Upper lobe of left lung (tissue), 6 donors: ENCODE results near the gene SYT7. TPM values are rescaled to one million over a fixed set of nuclear protein-coding genes. Genes with fewer than 3 reads are reported as not detected.

Experiments
- ATAC-seq, 2 donors: fragments of 200-7000 bp; cut with Tn5 transposase; one replicate each; pipeline ENCODE4 v1.9.1; 2022; ENCODE audit warnings: mild to moderate bottlenecking in 2 of 2, moderate library complexity in 2 of 2; ENCODE audit not compliant: low FRiP score in 2 of 2
- DNase-seq, 2 donors: peaks; one replicate each; pipeline ENCODE4 v3.0.0-alpha.2; 2019 to 2020
- H3K27ac ChIP-seq, 4 donors: fragments of 200-600 bp; sonication (generic); one replicate each; pipeline ENCODE4 v1.5.1; 2016 to 2019
- H3K27me3 ChIP-seq, 4 donors: fragments of 200-600 bp; sonication (generic); one replicate each; pipeline ENCODE4 v1.5.1; 2017 to 2019
- H3K36me3 ChIP-seq, 4 donors: fragments of 200-600 bp; sonication (generic); one replicate each; pipeline ENCODE4 v1.5.1; 2016 to 2019
- H3K4me1 ChIP-seq, 4 donors: fragments of 200-600 bp; sonication (generic); one replicate each; pipeline ENCODE4 v1.5.1; 2018 to 2019
- H3K4me3 ChIP-seq, 4 donors: fragments of 200-600 bp; sonication (generic); one replicate each; pipeline ENCODE4 v1.5.1; 2017 to 2019; ENCODE audit warnings: mild to moderate bottlenecking in 2 of 4, moderate library complexity in 1 of 4
- H3K9me3 ChIP-seq, 4 donors: fragments of 200-600 bp; sonication (generic); one replicate each; pipeline ENCODE4 v1.5.1; 2018 to 2019
- CTCF ChIP-seq, 6 experiments: fragments of 450-650 bp in 4 of 6; fragments of 200-600 bp in 2 of 6; sonication (generic) in 2 of 6; IDR thresholded peaks; one replicate each; pipeline ENCODE4 v1.5.1; 2016 to 2019; ENCODE audit warnings: antibody characterized with exemption in 6 of 6
- EP300 ChIP-seq, 4 donors: sonication (generic); formaldehyde crosslinking; IDR thresholded peaks; one replicate each; pipeline ENCODE4 v1.5.1; 2017; ENCODE audit warnings: antibody characterized with exemption in 4 of 4, control low read depth in 2 of 4
- POLR2A ChIP-seq, 4 donors: fragments of 450-650 bp; IDR thresholded peaks; one replicate each; pipeline ENCODE4 v1.5.1; 2016 to 2017; ENCODE audit warnings: antibody characterized with exemption in 4 of 4, mild to moderate bottlenecking in 2 of 4
- POLR2AphosphoS5 ChIP-seq, 2 donors: sonication (generic); formaldehyde crosslinking; IDR thresholded peaks; one replicate each; pipeline ENCODE4 v1.5.1; 2017; ENCODE audit warnings: antibody characterized with exemption in 2 of 2
- WGBS, 2 donors: methylation state at CpG; one replicate each; pipeline ENCODE4 v1.1.5; 2017 to 2018; 5-methylcytosine and 5-hydroxymethylcytosine counted together
- total RNA-seq, 6 donors: library from RNA; depleted of rRNA in 4 of 6; stranded (reverse); fragments of >200 nt in 4 of 6; gene quantifications; one replicate each; pipeline versions ENCODE4 v1.1.0 to v1.2.1, GENCODE V29; 2016 to 2021
- donor health status: DM: no; HTN: no; CAD: no; lungs with moderate emphysema.
- donor health status: DM: no; HTN: yes; CAD: no; lungs with severe emphysema.

SYT7 gene
- total RNA-seq, 6 donors from 2014 or later = 2.1 to 7.3 (median 4.9) TPM

GRCh38 chr11:61524963-61525587 lies 55.8 kb downstream of the SYT7 start:
- H3K36me3 ChIP-seq = no peaks in the 10 kb centered on the region

GRCh38 chr11:61524446-61524845 lies 56.4 kb downstream of the SYT7 start:
- no peak overlapping the region for H3K4me3 ChIP-seq
- no peaks in the 10 kb centered on the region for H3K27me3 ChIP-seq
- no peak for ATAC-seq
- no peak overlapping the region for H3K27ac ChIP-seq
- DNase-seq = no peak
- H3K4me1 ChIP-seq = peaks cover 0 to 3% (median 2%) of the 10 kb centered on the region in 4 donors
- TF ChIP-seq EP300 (IDR thresholded peaks at IDR 0.05) (no peak), CTCF (IDR thresholded peaks at IDR 0.05) (no peak), POLR2A (IDR thresholded peaks at IDR 0.05) (no peak), POLR2AphosphoS5 (IDR thresholded peaks at IDR 0.05) (no peak)
- H3K9me3 ChIP-seq = no peaks in the 10 kb centered on the region
- 86 to 91% methylated on average over 6 to 12 of the region's 12 CpGs for WGBS, 2 donors
- H3K36me3 ChIP-seq = no peaks in the 10 kb centered on the region

More at GRCh38 chr11:61524963-61525587, 55.8 kb downstream of the SYT7 start:
- H3K9me3 ChIP-seq = no peaks in the 10 kb centered on the region
- ATAC-seq (no peak), DNase-seq (no peak)
- H3K4me1 ChIP-seq = peaks cover 3 to 10% (median 8%) of the 10 kb centered on the region in 4 donors
- no peak overlapping the region for H3K27ac ChIP-seq
- no peak overlapping the region for H3K4me3 ChIP-seq
- no peaks in the 10 kb centered on the region for H3K27me3 ChIP-seq
- TF ChIP-seq POLR2AphosphoS5 (IDR thresholded peaks at IDR 0.05) = no peak
- no peak for TF ChIP-seq EP300 (IDR thresholded peaks at IDR 0.05)
- no peak for TF ChIP-seq POLR2A (IDR thresholded peaks at IDR 0.05)
- no peak for TF ChIP-seq CTCF (IDR thresholded peaks at IDR 0.05)
- 91% methylated on average over 19 of the region's 19 CpGs for WGBS, 2 donors

GRCh38 chr11:61522881-61523280 lies 58.0 kb downstream of the SYT7 start:
- WGBS, 2 donors = 91 to 95% methylated on average over 13 to 15 of the region's 15 CpGs
- no peak overlapping the region for H3K4me3 ChIP-seq
- no peaks in the 10 kb centered on the region for H3K4me1 ChIP-seq
- H3K27ac ChIP-seq = no peak overlapping the region
- H3K36me3 ChIP-seq = no peaks in the 10 kb centered on the region
- DNase-seq = no peak
- no peaks in the 10 kb centered on the region for H3K27me3 ChIP-seq
- H3K9me3 ChIP-seq = no peaks in the 10 kb centered on the region
- no peak for ATAC-seq
- TF ChIP-seq POLR2A (IDR thresholded peaks at IDR 0.05) = no peak
- TF ChIP-seq EP300 (IDR thresholded peaks at IDR 0.05) = no peak
- no peak for TF ChIP-seq CTCF (IDR thresholded peaks at IDR 0.05)
- no peak for TF ChIP-seq POLR2AphosphoS5 (IDR thresholded peaks at IDR 0.05)

GRCh38 chr11:61518032-61518795 lies 62.7 kb downstream of the SYT7 start:
- Histone ChIP-seq H3K27me3 (no peaks in the 10 kb centered on the region), H3K9me3 (no peaks in the 10 kb centered on the region), H3K27ac (no peak overlapping the region), H3K36me3 (no peaks in the 10 kb centered on the region), H3K4me3 (no peak overlapping the region), H3K4me1 (peaks cover 0 to 13% (median 9%) of the 10 kb centered on the region in 4 donors)
- DNase-seq (peak in 1 of 2 donors; percentile 65), ATAC-seq (no peak)
- 86 to 90% methylated on average over 14 to 21 of the region's 23 CpGs for WGBS, 2 donors
- TF ChIP-seq POLR2A (IDR thresholded peaks at IDR 0.05) (no peak), EP300 (IDR thresholded peaks at IDR 0.05) (no peak), POLR2AphosphoS5 (IDR thresholded peaks at IDR 0.05) (no peak), CTCF (IDR thresholded peaks at IDR 0.05) (no peak)
